ENCODE data around the gene FCHSD2. TPM values are rescaled to one million over a fixed set of nuclear protein-coding genes. Genes with fewer than 3 reads are reported as not detected.

Gene FCHSD2
- total and polyA plus RNA-seq, 2 donors (not counting 3 experiments of a cell fraction or from before 2014, with no cell fraction given), result 20.8 to 56.9 TPM

GRCh38 chr11:72872012-72872411 is 270.1 kb downstream of the FCHSD2 start:
- ChIA-PET POLR2A (no interaction called here), CTCF (interaction anchor here (1.0 to 1.7 kb wide), 3 partner anchors 14 to 306 kb away, joined by 3 to 4 read pairs (median 3); no protein-coding TSS in a partner anchor)
- no peak overlapping the region for H3K4me2 ChIP-seq (ENCODE audit: insufficient read depth, low read length)
- FAIRE-seq (no peak), DNase-seq (ENCODE audit: low read depth, low spot score) (no peak)
- H3K9ac ChIP-seq (replicated peaks; ENCODE audit: extremely low read depth, insufficient read depth, low read length), result no peak overlapping the region
- no peaks in the 10 kb centered on the region for H3K27me3 ChIP-seq (ENCODE audit: control insufficient read depth in 2 of 2, insufficient read depth in 2 of 2, low read length in 2 of 2)
- H3K9me3 ChIP-seq (replicated peaks; ENCODE audit: control insufficient read depth, insufficient read depth, low read length), result no peaks in the 10 kb centered on the region
- BruUV-seq (replicated peaks), result no TSS peak
- peaks cover 3 to 6% of the 10 kb centered on the region in 2 experiments for H3K36me3 ChIP-seq (ENCODE audit: control insufficient read depth in 2 of 2, extremely low read depth in 1 of 2, insufficient read depth in 2 of 2, low read length in 2 of 2)
- H3K4me1 ChIP-seq (ENCODE audit: control insufficient read depth, extremely low read depth, insufficient read depth, low read length), result peaks cover 9% of the 10 kb centered on the region
- TF ChIP-seq MAX (IDR thresholded peaks at IDR 0.05; ENCODE audit: insufficient read depth, insufficient read length) (no peak), POLR2A (IDR thresholded peaks at IDR 0.05; ENCODE audit: low read depth, low read length) (no peak), MYC (IDR thresholded peaks at IDR 0.05; ENCODE audit: low read depth, low read length) (no peak), EZH2 (IDR thresholded peaks at IDR 0.05; ENCODE audit: borderline replicate concordance, low read depth, low read length, severe bottlenecking) (no peak), JUN (IDR thresholded peaks at IDR 0.05; ENCODE audit: borderline replicate concordance, insufficient read depth, insufficient read length, low read depth) (no peak), GATA2 (IDR thresholded peaks at IDR 0.05; ENCODE audit: insufficient read depth, insufficient read length, low read depth, low read length) (no peak), FOS (IDR thresholded peaks at IDR 0.05; ENCODE audit: borderline replicate concordance, insufficient read depth, low read length) (no peak), CTCF (IDR thresholded peaks at IDR 0.05; ENCODE audit: extremely low read depth in 1 of 2, insufficient read depth in 1 of 2, low read depth in 1 of 2, low read length in 2 of 2) (no peak), POLR2AphosphoS5 (IDR thresholded peaks at IDR 0.05; ENCODE audit: insufficient read depth, low read depth, low read length) (no peak)
- H3K27ac ChIP-seq (ENCODE audit: insufficient read depth, low read depth, low read length), result no peak overlapping the region
- no peak overlapping the region for H3K4me3 ChIP-seq (replicated peaks in 1 of 3; ENCODE audit: insufficient read depth in 1 of 3, low read depth in 1 of 3, low read length in 3 of 3)
- intact Hi-C loops (cut with micrococcal nuclease), result no loop called here
- H4K20me1 ChIP-seq (replicated peaks; ENCODE audit: control insufficient read depth, extremely low read depth, insufficient read depth, low read length), result no peaks in the 10 kb centered on the region
- no peaks in the 10 kb centered on the region for H3K79me2 ChIP-seq (ENCODE audit: control insufficient read depth, insufficient read depth, low read length)
- no peaks in the 10 kb centered on the region for H3K9me1 ChIP-seq (replicated peaks; ENCODE audit: control insufficient read depth, extremely low read depth, insufficient read depth, low read length)
- dilution Hi-C loops (cut with MboI; ENCODE audit: extremely low pct_ligation_motif_present, low sequenced_read_pairs), result no loop called here
- H2AFZ ChIP-seq (ENCODE audit: low read depth, low read length), result no peak overlapping the region

Data from endothelial cell of umbilical vein (primary cell).